SK-N-SH (cell line): ENCODE results near the gene FXR1. TPM values are rescaled to one million over a fixed set of nuclear protein-coding genes. Genes with fewer than 3 reads are reported as not detected.
"Not testable (repeated sequence)": the region's sequence is repeated elsewhere in the genome, so short reads cannot be mapped to it uniquely, and the experiment has no call there.

Source experiments
- CTCF ChIA-PET: fragments of 300-600, 350-600 bp; formaldehyde crosslinking; extraction: SDS; loops from one replicate; lab custom pipeline; 2021; lab: Yijun Ruan, JAX
- POLR2A ChIA-PET: fragments of 350-600 bp; sonication (Branson Sonifier 250); formaldehyde crosslinking; extraction: SDS; loops from one replicate; lab custom pipeline; 2020; ENCODE audit warnings: antibody characterized with exemption, inconsistent platforms; lab: Yijun Ruan, JAX
- DNase-seq: peaks from one replicate; pipeline ENCODE4 v3.0.0; 2012
- H2AFZ ChIP-seq: fragments of 200-600 bp; sonication (generic); 2 replicates; pipeline ENCODE4 v1.8.1; 2016; ENCODE audit warnings: antibody characterized with exemption, mild to moderate bottlenecking, low read depth
- H3F3A ChIP-seq: fragments of 200-600 bp; sonication (generic); replicated peaks from 2 replicates; pipeline ENCODE3; 2016; ENCODE audit warnings: antibody characterized with exemption, mild to moderate bottlenecking; ENCODE audit not compliant: insufficient read depth
- H3K27ac ChIP-seq, 2 experiments: fragments of 200-500 bp in 1 of 2; fragments of 200-600 bp in 1 of 2; sonication (Bioruptor generic) in 1 of 2; sonication (generic), shearing (Covaris generic) in 1 of 2; 2 replicates each; pipeline versions ENCODE4 v1.5.1 to v1.6.1; 2014 to 2016; ENCODE audit warnings: low read depth in 2 of 2, inconsistent platforms in 1 of 2, low read length in 1 of 2, mild to moderate bottlenecking in 1 of 2, mixed read lengths in 1 of 2
- H3K27me3 ChIP-seq: fragments of 200-600 bp; sonication (generic), shearing (Covaris generic); 2 replicates; pipeline ENCODE4 v1.6.1; 2016; ENCODE audit warnings: mixed run types; ENCODE audit not compliant: insufficient read depth
- H3K36me3 ChIP-seq, 2 experiments: fragments of 200-500 bp in 1 of 2; fragments of 200-600 bp in 1 of 2; sonication (Bioruptor generic) in 1 of 2; sonication (generic) in 1 of 2; replicated peaks in 1 of 2; 2 replicates each; pipeline versions ENCODE3 to v1.5.1; 2014 to 2016; ENCODE audit warnings: low read length in 1 of 2, mild to moderate bottlenecking in 1 of 2; ENCODE audit not compliant: insufficient read depth in 2 of 2, control insufficient read depth in 1 of 2
- H3K4me1 ChIP-seq, 2 experiments: fragments of 200-500 bp in 1 of 2; fragments of 200-600 bp in 1 of 2; sonication (Bioruptor generic) in 1 of 2; sonication (generic), shearing (Covaris generic) in 1 of 2; 2 replicates each; pipeline versions ENCODE4 v1.5.1 to v1.6.1; 2014 to 2016; ENCODE audit warnings: low read depth in 1 of 2, low read length in 1 of 2, mixed run types in 1 of 2; ENCODE audit not compliant: insufficient read depth in 2 of 2, control insufficient read depth in 1 of 2
- H3K4me2 ChIP-seq: fragments of 200-600 bp; sonication (generic), shearing (Covaris generic); 2 replicates; pipeline ENCODE4 v1.6.1; 2017; ENCODE audit warnings: mixed run types
- H3K4me3 ChIP-seq, 2 experiments: fragments of 200-500 bp in 1 of 2; fragments of 200-600 bp in 1 of 2; sonication (Bioruptor generic) in 1 of 2; sonication (generic), shearing (Covaris generic) in 1 of 2; 2 replicates each; pipeline versions ENCODE4 v1.5.1 to v1.8.1; 2014 to 2016; ENCODE audit warnings: low read depth in 2 of 2, inconsistent platforms in 1 of 2, low read length in 1 of 2, mild to moderate bottlenecking in 1 of 2, mixed read lengths in 1 of 2, moderate library complexity in 1 of 2
- H3K79me2 ChIP-seq: fragments of 200-600 bp; sonication (generic); 2 replicates; pipeline ENCODE4 v1.8.1; 2017; ENCODE audit warnings: mild to moderate bottlenecking; ENCODE audit not compliant: insufficient read depth
- H3K9ac ChIP-seq: fragments of 200-600 bp; sonication (generic); 2 replicates; pipeline ENCODE4 v1.6.1; 2017; ENCODE audit warnings: mixed run types
- H3K9me2 ChIP-seq: fragments of 200-600 bp; sonication (generic); 2 replicates; pipeline ENCODE4 v1.6.1; 2017; ENCODE audit warnings: mixed run types
- H3K9me3 ChIP-seq: fragments of 200-600 bp; sonication (generic); 2 replicates; pipeline ENCODE4 v1.6.1; 2017; ENCODE audit warnings: mixed run types, mild to moderate bottlenecking, moderate library complexity
- H4K20me1 ChIP-seq: fragments of 200-600 bp; sonication (generic); 2 replicates; pipeline ENCODE4 v1.6.1; 2017; ENCODE audit warnings: mild to moderate bottlenecking, mixed run types; ENCODE audit not compliant: insufficient read depth
- EP300 ChIP-seq, 2 experiments: IDR thresholded peaks; 2 replicates each; pipeline versions ENCODE4 v1.4.0 to v1.6.1; 2012; ENCODE audit warnings: borderline replicate concordance in 1 of 2, low read depth in 1 of 2, low read length in 1 of 2
- FOSL2 ChIP-seq: IDR thresholded peaks from 2 replicates; pipeline ENCODE4 v1.4.0; 2012; ENCODE audit warnings: low read depth, mild to moderate bottlenecking, moderate library complexity, borderline replicate concordance
- FOXJ3 ChIP-seq: sonication (generic); formaldehyde crosslinking; IDR thresholded peaks from 2 replicates; pipeline ENCODE4 v1.5.1; 2020; ENCODE audit warnings: mild to moderate bottlenecking, missing genetic modification reagents
- FOXM1 ChIP-seq: IDR thresholded peaks from 2 replicates; pipeline ENCODE4 v1.4.0; 2012; ENCODE audit warnings: low read depth, mild to moderate bottlenecking
- GATA2 ChIP-seq: sonication (generic); formaldehyde crosslinking; IDR thresholded peaks from 2 replicates; pipeline ENCODE4 v1.5.0; 2020; ENCODE audit warnings: mild to moderate bottlenecking, missing genetic modification reagents
- JUND ChIP-seq: IDR thresholded peaks from 2 replicates; pipeline ENCODE4 v1.4.0; 2012
- MXI1 ChIP-seq: IDR thresholded peaks from 2 replicates; pipeline ENCODE4 v1.6.1; 2012; ENCODE audit warnings: mild to moderate bottlenecking, low read depth, low read length, improper control_type of control experiment
- NFIC ChIP-seq: IDR thresholded peaks from 2 replicates; pipeline ENCODE4 v1.4.0; 2012; ENCODE audit warnings: borderline replicate concordance
- RFX5 ChIP-seq: IDR thresholded peaks from 2 replicates; pipeline ENCODE4 v1.6.1; 2012; ENCODE audit warnings: mild to moderate bottlenecking, improper control_type of control experiment, low read length
- RXRA ChIP-seq: IDR thresholded peaks from 2 replicates; pipeline ENCODE4 v1.4.0; 2012; ENCODE audit warnings: low read depth, mild to moderate bottlenecking, borderline replicate concordance
- SIN3A ChIP-seq: IDR thresholded peaks from 2 replicates; pipeline ENCODE4 v1.6.1; 2012; ENCODE audit warnings: low read depth, mild to moderate bottlenecking, low read length, moderate library complexity, borderline replicate concordance
- SMC3 ChIP-seq: IDR thresholded peaks from 2 replicates; pipeline ENCODE4 v1.6.1; 2012; ENCODE audit warnings: low read depth, low read length, improper control_type of control experiment
- TCF12 ChIP-seq: IDR thresholded peaks from 2 replicates; pipeline ENCODE4 v1.4.0; 2012
- WGBS: methylation state at CpG from one replicate; pipeline ENCODE4 v1.1.6; 2017; ENCODE audit warnings: low lambda C conversion rate; 5-methylcytosine and 5-hydroxymethylcytosine counted together
- polyA plus RNA-seq, 3 experiments: library from polyadenylated mRNA; depleted of rRNA; stranded (reverse); fragments of >200 nt; gene quantifications; 2 replicates each; pipeline ENCODE4 v1.2.3, GENCODE V29; 2012
- TF ChIP-seq, protein P1 (sequence below): IDR thresholded peaks from 2 replicates; pipeline ENCODE4; 2012
- TF ChIP-seq, protein P2 (sequence below): fragments of 150-350 bp; IDR thresholded peaks from 2 replicates; pipeline ENCODE4 v1.6.1; 2017; ENCODE audit warnings: antibody characterized with exemption, low read length, low read depth, borderline replicate concordance
- TF ChIP-seq, protein P3 (sequence below): IDR thresholded peaks from 2 replicates; pipeline ENCODE4 v1.4.0; 2012; ENCODE audit warnings: low read depth, borderline replicate concordance
- TF ChIP-seq, protein P4 (sequence below): fragments of 150-350 bp; IDR thresholded peaks from 2 replicates; pipeline ENCODE4 v1.6.1; 2016; ENCODE audit warnings: mild to moderate bottlenecking, low read depth, low read length
- TF ChIP-seq, protein P5 (sequence below): IDR thresholded peaks from 2 replicates; pipeline ENCODE4 v1.6.1; 2012; ENCODE audit warnings: mild to moderate bottlenecking, low read depth, low read length, moderate library complexity
- TF ChIP-seq, protein P6 (sequence below): IDR thresholded peaks from 2 replicates; pipeline ENCODE4 v1.4.0; 2012; ENCODE audit warnings: low read depth
- TF ChIP-seq, protein P7 (sequence below): IDR thresholded peaks from 2 replicates; pipeline ENCODE4 v1.4.0; 2012; ENCODE audit warnings: low read depth, borderline replicate concordance

Gene FXR1
- polyA plus RNA-seq, 1 of the 3 experiments (the other 2 are of a cell fraction): 114 TPM

DNA sequence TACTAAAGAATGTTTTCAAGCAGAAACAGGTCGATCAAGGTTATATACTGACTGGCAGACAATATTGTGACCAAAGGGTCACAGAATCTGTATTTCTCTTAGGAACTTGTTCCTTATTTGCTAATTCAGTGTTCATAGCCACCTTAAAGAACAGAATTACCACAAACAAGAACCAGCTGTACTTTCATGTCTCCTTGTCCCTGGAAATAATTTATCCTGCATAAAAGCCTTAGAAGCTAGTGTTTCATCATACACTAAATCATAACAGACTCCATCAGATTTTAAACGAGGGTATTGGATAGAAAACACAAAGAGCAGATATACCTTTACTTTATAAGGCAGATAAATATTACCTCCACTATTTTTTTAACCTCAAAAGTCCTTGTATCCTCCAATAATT is 70.7 kb downstream of the FXR1 start:
- H3K27me3 ChIP-seq: no peaks in the 10 kb centered on the region
- 60% methylated on average over 2 of the region's 2 CpGs for WGBS
- POLR2A ChIA-PET: no interaction called here
- H3K79me2 ChIP-seq: peaks cover 29% of the 10 kb centered on the region
- H2AFZ ChIP-seq: no peak overlapping the region
- H4K20me1 ChIP-seq: no peaks in the 10 kb centered on the region
- no peak for DNase-seq
- H3K4me3 ChIP-seq: no peak overlapping the region
- CTCF ChIA-PET: no interaction called here
- H3K36me3 ChIP-seq: peaks cover 53 to 79% of the 10 kb centered on the region in 2 experiments
- TF ChIP-seq, protein P1, sequence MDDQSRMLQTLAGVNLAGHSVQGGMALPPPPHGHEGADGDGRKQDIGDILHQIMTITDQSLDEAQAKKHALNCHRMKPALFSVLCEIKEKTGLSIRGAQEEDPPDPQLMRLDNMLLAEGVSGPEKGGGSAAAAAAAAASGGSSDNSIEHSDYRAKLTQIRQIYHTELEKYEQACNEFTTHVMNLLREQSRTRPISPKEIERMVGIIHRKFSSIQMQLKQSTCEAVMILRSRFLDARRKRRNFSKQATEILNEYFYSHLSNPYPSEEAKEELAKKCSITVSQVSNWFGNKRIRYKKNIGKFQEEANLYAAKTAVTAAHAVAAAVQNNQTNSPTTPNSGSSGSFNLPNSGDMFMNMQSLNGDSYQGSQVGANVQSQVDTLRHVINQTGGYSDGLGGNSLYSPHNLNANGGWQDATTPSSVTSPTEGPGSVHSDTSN: no peak
- TF ChIP-seq MXI1 (no peak), EP300 (IDR thresholded peaks at IDR 0.05; ENCODE audit: borderline replicate concordance in 1 of 2, low read depth in 1 of 2, low read length in 1 of 2) (no peak), JUND (no peak), FOXM1 (no peak), FOSL2 (no peak), NFIC (no peak), FOXJ3 (CRISPR knock-in tag) (no peak), RFX5 (no peak), SIN3A (no peak), TCF12 (no peak), RXRA (no peak), SMC3 (no peak), GATA2 (CRISPR knock-in tag) (no peak)
- TF ChIP-seq, protein P2, sequence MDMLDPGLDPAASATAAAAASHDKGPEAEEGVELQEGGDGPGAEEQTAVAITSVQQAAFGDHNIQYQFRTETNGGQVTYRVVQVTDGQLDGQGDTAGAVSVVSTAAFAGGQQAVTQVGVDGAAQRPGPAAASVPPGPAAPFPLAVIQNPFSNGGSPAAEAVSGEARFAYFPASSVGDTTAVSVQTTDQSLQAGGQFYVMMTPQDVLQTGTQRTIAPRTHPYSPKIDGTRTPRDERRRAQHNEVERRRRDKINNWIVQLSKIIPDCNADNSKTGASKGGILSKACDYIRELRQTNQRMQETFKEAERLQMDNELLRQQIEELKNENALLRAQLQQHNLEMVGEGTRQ: no peak
- TF ChIP-seq, protein P3, sequence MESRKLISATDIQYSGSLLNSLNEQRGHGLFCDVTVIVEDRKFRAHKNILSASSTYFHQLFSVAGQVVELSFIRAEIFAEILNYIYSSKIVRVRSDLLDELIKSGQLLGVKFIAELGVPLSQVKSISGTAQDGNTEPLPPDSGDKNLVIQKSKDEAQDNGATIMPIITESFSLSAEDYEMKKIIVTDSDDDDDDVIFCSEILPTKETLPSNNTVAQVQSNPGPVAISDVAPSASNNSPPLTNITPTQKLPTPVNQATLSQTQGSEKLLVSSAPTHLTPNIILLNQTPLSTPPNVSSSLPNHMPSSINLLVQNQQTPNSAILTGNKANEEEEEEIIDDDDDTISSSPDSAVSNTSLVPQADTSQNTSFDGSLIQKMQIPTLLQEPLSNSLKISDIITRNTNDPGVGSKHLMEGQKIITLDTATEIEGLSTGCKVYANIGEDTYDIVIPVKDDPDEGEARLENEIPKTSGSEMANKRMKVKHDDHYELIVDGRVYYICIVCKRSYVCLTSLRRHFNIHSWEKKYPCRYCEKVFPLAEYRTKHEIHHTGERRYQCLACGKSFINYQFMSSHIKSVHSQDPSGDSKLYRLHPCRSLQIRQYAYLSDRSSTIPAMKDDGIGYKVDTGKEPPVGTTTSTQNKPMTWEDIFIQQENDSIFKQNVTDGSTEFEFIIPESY: no peak
- TF ChIP-seq, protein P4, sequence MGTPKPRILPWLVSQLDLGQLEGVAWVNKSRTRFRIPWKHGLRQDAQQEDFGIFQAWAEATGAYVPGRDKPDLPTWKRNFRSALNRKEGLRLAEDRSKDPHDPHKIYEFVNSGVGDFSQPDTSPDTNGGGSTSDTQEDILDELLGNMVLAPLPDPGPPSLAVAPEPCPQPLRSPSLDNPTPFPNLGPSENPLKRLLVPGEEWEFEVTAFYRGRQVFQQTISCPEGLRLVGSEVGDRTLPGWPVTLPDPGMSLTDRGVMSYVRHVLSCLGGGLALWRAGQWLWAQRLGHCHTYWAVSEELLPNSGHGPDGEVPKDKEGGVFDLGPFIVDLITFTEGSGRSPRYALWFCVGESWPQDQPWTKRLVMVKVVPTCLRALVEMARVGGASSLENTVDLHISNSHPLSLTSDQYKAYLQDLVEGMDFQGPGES: no peak
- TF ChIP-seq, protein P5, sequence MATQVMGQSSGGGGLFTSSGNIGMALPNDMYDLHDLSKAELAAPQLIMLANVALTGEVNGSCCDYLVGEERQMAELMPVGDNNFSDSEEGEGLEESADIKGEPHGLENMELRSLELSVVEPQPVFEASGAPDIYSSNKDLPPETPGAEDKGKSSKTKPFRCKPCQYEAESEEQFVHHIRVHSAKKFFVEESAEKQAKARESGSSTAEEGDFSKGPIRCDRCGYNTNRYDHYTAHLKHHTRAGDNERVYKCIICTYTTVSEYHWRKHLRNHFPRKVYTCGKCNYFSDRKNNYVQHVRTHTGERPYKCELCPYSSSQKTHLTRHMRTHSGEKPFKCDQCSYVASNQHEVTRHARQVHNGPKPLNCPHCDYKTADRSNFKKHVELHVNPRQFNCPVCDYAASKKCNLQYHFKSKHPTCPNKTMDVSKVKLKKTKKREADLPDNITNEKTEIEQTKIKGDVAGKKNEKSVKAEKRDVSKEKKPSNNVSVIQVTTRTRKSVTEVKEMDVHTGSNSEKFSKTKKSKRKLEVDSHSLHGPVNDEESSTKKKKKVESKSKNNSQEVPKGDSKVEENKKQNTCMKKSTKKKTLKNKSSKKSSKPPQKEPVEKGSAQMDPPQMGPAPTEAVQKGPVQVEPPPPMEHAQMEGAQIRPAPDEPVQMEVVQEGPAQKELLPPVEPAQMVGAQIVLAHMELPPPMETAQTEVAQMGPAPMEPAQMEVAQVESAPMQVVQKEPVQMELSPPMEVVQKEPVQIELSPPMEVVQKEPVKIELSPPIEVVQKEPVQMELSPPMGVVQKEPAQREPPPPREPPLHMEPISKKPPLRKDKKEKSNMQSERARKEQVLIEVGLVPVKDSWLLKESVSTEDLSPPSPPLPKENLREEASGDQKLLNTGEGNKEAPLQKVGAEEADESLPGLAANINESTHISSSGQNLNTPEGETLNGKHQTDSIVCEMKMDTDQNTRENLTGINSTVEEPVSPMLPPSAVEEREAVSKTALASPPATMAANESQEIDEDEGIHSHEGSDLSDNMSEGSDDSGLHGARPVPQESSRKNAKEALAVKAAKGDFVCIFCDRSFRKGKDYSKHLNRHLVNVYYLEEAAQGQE: no peak
- TF ChIP-seq, protein P6, sequence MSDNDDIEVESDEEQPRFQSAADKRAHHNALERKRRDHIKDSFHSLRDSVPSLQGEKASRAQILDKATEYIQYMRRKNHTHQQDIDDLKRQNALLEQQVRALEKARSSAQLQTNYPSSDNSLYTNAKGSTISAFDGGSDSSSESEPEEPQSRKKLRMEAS: no peak
- TF ChIP-seq, protein P7, sequence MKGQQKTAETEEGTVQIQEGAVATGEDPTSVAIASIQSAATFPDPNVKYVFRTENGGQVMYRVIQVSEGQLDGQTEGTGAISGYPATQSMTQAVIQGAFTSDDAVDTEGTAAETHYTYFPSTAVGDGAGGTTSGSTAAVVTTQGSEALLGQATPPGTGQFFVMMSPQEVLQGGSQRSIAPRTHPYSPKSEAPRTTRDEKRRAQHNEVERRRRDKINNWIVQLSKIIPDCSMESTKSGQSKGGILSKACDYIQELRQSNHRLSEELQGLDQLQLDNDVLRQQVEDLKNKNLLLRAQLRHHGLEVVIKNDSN: no peak
- H3K9ac ChIP-seq: no peak overlapping the region
- peak overlapping the region in 1 of 2 experiments; percentile 22; a peak in 1 of 4 replicates for H3K27ac ChIP-seq
- no peaks in the 10 kb centered on the region for H3K9me2 ChIP-seq
- no peak overlapping the region for H3K4me2 ChIP-seq
- H3K4me1 ChIP-seq: no peaks in the 10 kb centered on the region
- H3K9me3 ChIP-seq: no peaks in the 10 kb centered on the region
- peaks cover 23% of the 10 kb centered on the region for H3F3A ChIP-seq

DNA sequence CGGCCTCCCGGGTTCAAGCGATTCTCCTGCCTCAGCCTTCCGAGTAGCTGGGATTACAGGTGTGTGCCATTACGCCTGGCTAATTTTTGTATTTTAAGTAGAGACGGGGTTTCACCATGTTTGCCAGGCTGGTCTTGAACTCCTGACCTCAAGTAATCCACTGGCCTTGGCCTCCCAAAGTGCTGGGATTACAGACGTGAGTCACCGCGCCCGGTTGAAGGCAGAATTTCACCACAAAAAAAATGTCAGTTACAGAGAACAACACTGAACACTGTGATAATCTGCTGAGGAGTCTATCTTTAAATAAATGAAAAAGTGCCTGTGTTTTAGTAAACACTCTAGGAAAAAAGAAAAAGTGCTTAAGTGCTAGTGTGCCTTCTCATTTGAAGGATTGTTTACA is 73.9 kb downstream of the FXR1 start:
- H3K4me1 ChIP-seq, H3K4me3 ChIP-seq, H3K9me2 ChIP-seq, H3K27me3 ChIP-seq, CTCF ChIA-PET, H3K9ac ChIP-seq, H3K9me3 ChIP-seq, H4K20me1 ChIP-seq, POLR2A ChIA-PET, DNase-seq, H3K4me2 ChIP-seq, H2AFZ ChIP-seq, H3K27ac ChIP-seq: not testable (repeated sequence)
- 96% methylated on average over 10 of the region's 10 CpGs for WGBS
- peaks cover 40% of the 10 kb centered on the region for H3K79me2 ChIP-seq
- peaks cover 38 to 53% of the 10 kb centered on the region in 2 experiments for H3K36me3 ChIP-seq
- H3F3A ChIP-seq: peaks cover 19% of the 10 kb centered on the region
